Measurements from ENCODE around the gene ZNF827.

Gene ZNF827

GRCh38 chr4:145931403-145931802 lies 7.2 kb downstream of the ZNF827 start:
- no peak for DNase-seq

DNA sequence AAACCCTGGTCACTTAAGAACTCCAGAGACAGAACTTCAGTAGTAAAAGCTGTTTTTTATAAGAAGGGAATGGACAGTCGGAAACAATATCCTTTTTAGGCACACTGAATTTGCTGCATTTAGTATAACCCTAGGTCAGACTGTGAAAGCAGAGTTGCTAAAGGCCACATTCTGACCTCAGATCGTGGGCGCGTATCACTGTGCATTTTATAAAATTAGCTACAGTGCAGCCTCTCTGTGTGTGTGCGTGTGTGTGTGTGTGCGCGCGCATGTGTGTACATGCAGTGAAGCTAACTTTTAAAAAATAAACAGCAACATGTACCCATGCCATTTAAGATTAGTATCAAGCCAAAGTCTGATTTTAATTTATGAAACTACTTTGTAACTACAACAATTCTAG lies 8.0 kb downstream of the ZNF827 start:
- no peak for DNase-seq

DNA sequence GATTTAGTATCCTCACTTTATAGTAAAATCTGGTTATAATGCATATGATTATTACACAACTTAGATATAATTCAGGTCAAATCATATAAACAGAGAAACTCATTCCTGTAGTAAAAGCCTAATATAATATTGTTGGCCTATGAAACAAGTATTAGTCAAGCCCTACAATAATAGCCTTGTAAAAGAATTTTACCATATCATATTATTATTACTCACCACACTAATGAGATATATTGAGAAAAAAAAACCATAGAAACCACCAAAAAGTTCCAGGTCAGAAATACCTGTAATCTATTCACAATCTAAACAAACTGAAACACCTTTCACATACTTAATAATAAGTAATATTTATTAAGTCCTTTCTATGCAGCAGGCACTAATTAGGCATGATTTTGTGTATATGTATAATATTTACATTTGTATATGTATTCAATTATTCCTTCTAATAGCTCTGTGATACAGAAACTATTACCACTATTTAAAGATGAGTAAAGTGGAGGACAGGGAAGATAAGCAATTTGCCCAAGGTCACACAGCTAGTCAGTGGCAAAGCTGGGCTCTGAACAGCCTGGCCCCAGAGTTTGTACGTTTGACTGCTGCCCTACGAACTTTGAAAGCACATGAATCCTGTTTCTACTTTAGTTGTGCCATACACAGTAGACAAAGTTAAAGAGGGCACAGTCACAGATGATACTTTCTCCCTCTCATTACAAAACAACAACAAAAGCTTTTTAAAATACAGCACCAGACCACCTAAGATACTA lies 9.0 kb downstream of the ZNF827 start:
- no peak for DNase-seq

DNA sequence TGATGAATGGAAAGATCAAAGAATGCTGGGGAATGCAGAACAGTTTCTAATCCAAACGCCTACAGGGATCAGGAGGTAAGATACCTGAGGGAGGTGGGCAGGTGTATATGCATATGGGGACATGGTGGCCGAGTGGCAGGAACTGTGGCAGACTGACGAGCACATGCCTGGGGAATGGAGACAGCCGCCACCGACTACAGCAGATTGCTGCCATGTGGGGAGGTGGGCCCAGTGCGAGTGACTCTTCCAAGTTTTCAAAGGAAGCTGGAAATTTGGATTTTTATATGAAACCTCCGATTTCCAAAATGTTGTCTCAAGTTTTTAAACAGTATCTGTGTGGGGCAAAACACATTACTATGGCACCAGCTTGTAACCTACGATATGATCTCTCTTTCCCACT lies 9.9 kb downstream of the ZNF827 start:
- no peak for DNase-seq

- DNase-seq, result no peak
Measured at GRCh38 chr4:145927030-145927429, 11.6 kb downstream of the ZNF827 start.

DNA sequence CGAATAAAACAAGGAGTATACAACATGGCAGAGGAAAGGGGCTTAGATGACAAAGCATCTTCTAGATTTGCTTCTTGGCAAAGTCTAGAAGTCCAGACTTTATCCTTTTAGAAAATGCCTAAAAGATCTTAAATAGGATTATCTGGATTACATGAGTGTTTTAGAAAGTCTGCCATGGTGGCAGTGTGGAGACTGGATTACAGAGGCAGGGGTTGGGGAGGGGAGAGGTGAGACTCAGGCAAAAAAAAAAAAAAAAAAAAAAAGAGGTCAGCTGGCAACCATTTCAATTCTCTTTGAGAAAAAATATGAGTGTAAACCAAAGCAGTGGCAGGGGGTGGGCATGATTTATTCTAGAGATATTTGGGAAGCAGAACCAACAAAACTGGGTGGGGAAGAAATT lies 17.4 kb downstream of the ZNF827 start:
- DNase-seq, result no peak

DNA sequence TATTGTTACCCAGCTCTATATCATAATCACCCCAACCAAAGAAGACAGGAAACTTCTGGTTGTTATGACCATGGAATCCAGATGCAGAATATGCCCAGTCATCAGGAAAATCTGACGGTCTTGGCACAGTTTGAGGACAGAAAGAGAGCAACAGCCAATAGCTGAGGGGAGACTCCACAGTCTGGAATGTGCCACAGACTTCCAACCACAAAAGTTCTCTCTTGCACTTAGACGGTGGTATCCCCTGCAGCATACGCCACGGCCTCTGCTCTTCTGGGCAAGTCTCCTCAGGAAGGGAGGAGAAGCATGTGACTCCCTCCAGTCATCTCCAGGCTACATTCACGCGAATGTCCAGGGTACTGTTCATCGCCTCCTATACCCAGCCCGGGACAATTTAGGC lies 18.4 kb downstream of the ZNF827 start:
- DNase-seq, result peak; percentile 30

DNA sequence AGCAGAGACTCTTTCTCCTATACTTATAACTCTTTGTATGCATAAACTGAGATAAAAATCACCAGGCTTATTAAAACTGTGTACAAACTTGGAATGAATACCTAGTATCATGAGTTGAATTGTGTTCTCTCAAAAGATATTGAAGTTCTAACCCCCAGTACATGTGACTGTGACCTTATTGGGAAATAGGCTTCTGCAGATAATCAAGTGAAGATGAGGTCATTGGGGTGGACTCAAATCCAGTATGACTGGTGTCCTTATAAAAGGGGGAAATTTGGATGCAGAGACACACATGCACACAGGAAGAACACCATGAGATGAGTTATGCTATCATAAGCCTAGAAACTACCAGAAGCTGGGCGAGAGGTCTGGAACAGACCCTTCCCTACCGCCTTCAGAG lies 26.2 kb downstream of the ZNF827 start:
- no peak for DNase-seq

- no peak for DNase-seq
Measured at GRCh38 chr4:145909773-145910172, 28.9 kb downstream of the ZNF827 start.

GRCh38 chr4:145909281-145909715 lies 29.3 kb downstream of the ZNF827 start:
- no peak for DNase-seq

DNA sequence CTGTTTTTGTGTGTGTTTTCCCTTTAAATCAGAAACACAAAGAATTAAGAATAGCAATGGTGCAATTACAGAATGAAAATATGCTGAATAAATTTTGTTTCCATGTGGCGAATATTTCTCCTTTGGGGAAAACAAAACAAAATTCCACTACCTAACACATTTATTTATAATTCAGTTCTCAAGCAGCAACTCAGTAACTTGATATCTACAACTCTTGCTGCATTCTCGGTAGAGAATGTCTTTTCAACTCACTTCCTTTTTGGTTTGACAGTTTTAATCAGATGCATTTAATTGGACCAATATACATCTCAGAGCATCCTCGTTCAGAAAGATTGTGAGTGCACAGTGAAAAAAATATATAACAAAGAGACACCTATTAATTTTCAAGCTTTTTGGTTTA lies 30.8 kb downstream of the ZNF827 start:
- no peak for DNase-seq

DNA sequence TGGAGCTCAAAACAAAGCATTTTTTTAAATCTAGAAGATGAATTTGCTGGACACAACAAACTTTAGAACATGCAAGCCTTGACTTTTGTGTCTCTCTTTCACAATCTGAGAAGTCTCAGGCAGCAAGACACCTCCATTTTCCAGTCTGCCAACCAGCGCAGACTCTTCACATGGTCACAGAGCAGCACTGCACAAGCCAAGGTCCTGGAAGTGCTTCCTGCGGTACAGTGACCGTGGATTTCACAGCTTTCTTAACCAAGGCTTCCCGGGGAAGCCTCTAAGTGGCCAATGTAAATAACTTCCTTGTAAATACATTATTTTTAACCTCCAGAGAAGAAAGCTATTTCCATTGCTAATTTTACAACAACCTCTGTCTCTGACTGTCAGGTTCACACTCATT lies 31.2 kb downstream of the ZNF827 start:
- no peak for DNase-seq

DNA sequence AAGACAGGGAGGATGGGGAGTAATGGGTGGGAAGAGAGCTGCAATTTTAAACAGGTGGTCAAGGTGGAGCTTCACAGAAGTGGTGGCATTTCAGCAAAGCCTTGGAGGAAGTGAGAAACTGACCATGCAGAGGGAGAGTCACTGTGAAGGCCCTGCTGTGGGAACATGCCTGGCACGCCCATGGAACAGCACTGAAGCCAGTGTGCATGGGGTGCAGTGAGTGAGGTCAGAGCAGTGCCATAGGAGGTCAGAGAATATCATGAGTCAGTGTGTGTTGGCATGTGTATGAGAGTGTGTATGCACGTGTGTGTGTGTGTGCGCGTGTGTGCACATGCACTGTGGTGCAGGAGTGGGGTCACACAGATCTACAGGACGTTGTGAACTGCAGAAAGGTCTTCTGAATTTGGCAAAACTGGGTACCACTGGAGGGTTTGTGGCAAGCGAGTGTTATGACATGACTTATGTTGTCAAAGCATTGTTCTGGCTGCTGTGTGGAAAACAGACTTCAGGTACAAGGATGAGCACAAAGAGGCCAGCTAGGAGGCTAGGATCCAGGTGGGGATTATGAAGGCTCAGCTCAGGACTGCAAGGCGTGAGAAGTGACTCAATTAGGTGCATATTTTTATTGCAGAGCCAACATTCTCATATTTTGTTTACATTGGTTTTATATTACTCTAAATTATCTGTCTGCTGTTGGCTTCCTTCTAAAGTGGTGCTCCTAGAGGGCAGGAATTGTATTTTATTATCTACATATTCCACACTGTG lies 34.0 kb downstream of the ZNF827 start:
- no peak for DNase-seq

GRCh38 chr4:145902522-145902921 lies 36.1 kb downstream of the ZNF827 start:
- no peak for DNase-seq

GRCh38 chr4:145899886-145900460 lies 38.6 kb downstream of the ZNF827 start:
- DNase-seq, result no peak

DNA sequence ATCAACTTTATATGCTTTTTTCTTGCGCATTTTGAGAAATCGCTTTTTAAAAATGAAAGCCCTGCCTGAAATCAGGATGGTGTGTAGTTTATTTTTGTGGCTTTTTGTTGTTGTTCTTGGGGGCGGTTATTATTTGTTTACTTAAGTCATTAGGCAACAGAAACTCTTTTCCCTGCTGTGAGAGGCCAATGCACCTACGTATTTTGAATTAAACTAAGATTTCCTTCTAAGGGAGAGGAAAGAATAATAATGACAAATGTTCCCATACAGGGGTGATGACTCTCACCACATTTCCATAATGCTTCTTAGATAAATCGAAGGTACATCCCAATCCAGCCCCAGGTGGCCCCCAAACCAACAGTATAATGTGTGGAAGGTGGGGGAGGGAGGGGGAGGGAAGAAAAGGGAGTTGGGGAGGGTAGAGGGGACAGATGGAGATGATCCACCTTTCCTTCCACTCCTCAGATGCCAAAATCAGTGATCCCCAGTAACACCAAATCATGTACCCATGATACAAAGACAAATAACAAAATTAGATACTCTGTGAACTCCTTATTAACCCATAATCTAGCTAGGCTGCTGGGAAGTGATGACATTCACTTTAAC lies 39.6 kb downstream of the ZNF827 start:
- no peak for DNase-seq

GRCh38 chr4:145898466-145898865 lies 40.2 kb downstream of the ZNF827 start:
- no peak for DNase-seq

- DNase-seq, result no peak
Measured at GRCh38 chr4:145895056-145895455, 43.6 kb downstream of the ZNF827 start.

- no peak for DNase-seq
Measured at GRCh38 chr4:145891958-145892357, 46.7 kb downstream of the ZNF827 start.

DNA sequence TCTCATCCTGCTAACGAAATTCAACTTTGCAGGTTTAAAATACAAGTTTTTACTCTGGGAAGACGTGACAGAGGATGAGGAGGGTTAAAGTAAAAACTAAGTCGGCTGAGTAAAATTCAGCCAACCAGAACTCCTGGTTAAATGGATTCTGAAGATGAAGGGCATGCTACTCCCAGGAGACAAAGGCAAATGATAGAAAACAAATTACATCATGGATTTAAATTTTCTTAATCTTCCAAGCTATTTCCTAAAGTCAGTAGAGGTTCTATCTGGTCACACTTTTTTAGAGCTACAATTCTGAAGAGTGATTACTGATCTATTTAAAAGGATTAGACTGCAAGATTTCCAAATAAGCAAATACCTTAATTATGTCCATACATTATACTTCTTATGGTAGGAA lies 47.9 kb downstream of the ZNF827 start:
- peak; percentile 35 for DNase-seq

DNA sequence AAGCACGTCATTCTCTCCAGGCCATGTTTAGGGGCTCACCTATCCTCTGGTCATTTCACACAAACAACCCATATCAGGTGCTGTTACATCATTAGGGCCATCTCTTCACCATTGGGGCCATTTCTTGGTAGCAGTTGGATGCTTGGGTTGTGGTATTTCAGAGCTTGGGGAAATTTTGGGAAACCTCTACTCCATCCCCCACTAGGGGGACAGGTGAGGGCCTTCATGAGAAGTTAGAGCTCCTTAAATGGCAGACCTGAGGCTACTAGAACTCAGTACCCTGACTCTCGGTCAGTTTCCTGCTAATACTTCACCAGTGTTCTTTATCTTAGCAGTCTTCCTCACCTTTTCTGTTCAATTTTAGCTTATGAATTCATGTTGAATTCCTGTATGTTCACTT lies 50.2 kb downstream of the ZNF827 start:
- no peak for DNase-seq

DNA sequence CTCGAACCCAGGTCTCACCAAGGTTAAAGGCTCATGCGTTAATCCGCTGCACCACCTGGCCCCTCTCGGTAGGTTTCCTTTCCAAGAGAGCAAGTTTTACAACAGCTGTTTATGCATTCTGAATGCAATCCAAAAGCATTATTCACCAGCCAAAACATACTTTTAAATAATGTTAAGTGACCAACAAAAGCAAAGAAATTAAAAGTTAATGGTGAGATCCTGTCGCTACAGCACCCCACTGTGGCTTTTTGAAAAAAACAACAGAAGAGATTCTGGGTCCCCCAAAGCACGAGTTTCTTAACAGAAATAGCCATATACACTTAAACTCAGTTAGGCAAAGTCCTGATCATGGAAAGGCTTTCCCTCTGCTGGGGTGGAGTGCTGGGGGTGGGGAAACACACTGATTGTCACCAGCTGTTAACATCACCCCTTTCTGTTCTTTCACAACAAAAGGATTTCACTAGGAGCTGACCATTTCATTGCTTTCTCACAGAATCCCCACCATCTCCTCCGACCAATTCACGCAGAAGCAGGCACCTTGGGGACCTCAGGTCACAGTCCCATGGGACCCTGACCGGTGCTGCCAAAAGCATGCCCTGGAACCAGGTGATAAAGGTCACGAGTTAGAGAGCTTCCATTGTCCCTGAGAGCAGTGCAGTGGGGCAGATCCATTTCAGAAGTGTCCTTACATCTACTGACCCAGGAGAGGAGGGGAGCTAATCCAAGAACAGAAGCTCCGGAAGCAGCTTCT lies 51.2 kb downstream of the ZNF827 start:
- DNase-seq, result no peak

DNA sequence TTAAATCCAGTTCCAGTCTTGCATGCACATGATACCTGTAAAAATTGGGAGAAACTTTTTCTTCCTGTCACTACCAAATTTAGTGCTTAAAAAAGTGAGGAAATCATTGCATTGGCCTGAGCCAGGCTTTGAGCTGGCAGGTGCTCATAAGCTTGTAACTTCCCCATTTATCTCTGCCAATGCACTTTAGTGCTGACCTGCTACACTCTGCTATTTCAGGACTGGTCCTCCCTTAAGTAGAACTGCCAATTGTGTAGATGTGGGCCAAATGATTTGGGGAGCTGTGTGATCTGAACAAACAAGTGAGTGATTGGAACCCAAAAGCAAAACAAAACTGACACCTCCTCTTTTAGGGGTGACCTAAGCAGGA lies 51.8 kb downstream of the ZNF827 start:
- DNase-seq, result no peak
